NCI-H2081 treated with DMSO at 0.1 percent for 48 hours (cell line): Measurements from ENCODE around the gene FAM32A.

Experiments used
- DNase-seq: peaks from one replicate; lab custom pipeline; 2025; lab: John Stamatoyannopoulos, UW

FAM32A gene

DNA sequence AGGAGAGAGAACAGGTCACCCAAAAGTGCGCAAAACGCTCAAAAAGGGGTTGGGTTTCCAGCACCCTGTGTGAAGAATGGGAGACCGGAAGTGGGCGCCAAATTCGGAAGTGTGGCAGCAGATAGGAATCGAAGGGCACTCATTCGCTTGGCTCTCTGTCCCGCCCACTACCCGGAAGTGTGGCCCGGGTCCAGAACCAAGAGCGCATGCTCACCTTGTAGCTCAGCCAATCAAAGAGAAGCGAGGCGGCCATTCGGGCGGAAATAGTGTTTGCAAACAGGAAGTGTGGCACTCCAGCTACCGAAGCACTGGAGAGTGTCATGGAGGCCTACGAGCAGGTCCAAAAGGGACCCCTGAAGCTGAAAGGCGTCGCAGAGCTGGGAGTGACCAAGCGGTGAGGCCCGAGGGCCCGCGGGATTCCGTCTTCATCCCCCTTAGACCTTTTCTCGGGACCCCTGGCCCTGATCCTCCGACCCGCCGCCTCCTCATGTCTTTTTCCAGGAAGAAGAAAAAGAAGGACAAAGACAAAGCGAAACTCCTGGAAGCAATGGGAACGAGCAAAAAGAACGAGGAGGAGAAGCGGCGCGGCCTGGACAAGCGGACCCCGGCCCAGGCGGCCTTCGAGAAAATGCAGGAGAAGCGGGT lies at the start of gene FAM32A:
Gene FAM32A, plus strand, starts transcription at position 288 of the 645 bp plus-strand sequence. Its CDS starts 33 bp downstream, at position 321.
- peak; percentile 97 for DNase-seq

GRCh38 chr19:16135430-16136127 lies 49.6 kb upstream of the FAM32A start:
- DNase-seq = no peak

DNA sequence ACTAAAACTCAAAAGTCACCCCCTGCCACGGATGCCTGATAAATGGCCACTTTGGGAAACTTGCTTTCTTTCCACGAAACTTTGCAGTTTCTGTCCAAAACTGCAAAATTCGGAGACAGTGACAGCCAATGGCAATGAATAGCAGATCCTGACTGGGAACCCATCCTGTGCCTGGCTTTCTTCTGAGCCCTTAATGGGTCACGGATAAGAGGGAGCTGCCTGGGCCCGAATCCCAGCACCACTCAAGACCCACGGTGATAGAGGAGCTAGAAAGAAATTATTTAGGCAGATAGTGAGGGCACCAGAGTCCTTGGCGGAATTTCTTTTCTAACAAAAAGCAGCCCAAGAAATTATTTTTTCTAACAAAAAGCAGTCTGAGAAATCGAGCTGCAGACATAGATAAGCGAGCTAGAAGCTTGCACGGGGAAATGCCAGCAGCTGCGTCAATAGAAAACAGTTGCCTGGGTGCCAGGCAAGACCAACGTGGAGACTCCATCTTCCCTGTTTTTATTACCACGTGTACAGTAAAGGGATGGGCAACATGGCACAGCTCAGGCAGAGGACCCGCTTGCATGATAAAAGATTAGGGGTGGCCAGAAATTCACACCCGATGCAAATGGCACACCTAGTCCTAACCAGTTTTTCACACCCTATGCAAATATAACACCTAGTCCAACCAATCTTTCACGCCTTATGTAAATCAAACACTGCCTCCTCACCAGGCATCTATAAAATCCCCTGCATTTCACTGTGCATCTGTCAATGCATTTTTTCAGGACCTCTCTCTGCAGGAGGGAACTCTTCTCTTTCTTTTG lies 48.8 kb upstream of the FAM32A start:
- no peak for DNase-seq

- DNase-seq = no peak
Measured at GRCh38 chr19:16139752-16140151, 45.5 kb upstream of the FAM32A start.

GRCh38 chr19:16141043-16141442 lies 44.2 kb upstream of the FAM32A start:
- DNase-seq = no peak

DNA sequence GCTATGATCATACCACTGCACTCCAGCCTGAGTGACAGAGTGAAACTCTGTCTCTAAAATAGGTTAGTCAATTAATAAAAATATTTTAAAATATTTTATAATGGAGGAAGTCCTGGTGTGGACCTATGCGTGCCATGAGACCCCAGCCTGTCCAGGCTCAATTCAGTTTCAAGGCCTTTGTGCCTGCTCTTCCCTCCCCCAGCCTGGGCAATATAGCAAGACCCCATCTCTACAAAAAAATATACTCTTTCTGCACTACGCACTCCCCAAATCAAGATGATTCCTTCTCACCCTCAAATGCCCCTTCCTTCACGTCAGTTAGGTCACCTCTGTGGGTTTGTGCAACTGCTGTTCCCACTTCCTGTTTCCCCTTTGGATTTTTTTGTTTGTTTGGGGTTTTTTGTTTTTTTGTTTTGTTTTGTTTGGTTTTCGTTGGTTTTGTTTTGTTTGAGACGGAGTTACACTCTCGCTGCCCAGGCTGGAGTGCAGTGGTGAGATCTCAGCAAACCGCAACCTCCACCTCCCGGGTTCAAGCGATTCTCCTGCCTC lies 43.1 kb upstream of the FAM32A start:
- no peak for DNase-seq

DNA sequence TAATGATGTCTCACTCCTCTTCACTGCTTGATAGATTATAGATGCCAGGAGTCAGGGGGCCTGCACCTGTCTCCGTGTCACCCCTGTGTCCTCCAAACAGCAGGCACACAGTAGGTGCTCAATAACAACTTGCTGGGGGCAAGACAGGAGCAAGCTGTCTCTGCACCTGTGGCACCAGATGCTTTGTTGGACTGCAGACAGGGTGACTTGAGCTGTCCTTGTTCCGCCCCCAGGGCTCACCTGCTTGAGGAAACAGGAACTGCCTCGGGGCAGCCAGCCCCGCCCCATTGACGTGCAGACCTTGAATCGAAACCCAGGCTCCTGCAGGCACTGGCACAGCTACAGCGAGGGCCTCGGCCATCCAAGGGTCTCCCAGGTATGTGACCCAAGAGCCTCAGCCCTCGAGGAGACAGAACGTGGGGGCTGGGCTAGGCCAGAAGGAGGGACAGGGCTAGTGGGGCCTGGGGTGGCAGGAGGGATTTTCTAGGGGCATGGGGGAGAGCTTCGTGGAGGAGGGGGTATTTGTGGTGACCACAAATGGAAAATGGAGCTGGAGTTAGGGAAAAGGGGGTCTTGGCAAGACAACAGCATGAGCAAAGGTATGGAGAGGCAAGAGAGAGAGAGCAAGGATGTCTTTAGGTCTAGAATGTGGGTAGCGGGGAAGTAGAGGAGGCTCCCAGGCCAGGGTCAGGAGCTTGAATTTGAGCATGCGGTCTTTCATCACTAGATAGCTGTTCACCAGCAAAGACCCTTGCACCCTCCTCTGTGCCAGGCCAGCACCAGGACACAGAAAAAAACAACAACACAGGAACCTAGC lies 41.6 kb upstream of the FAM32A start, which contains the start of gene HSH2D:
Gene HSH2D, plus strand, starts transcription at position 287 of the 817 bp plus-strand sequence. CDS start 5,066 bp downstream, outside the sequence.
- no peak for DNase-seq

DNA sequence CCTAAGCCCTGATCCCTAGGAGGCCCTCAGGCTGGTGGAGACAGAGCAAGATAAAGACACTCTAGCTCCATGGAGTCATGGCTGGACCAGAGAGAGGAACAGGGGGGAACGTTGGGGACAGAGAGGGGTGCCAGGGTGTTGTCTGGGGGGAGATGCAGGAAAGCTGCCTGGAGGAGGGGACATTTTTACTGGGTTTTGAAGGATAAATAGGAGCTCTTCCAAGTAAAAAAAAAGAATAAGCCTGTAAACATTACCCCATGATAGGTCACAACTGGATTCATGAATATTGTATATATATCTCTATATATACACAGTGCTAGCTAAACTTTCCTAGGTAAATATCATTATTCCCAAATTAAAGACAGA lies 41.0 kb upstream of the FAM32A start:
- no peak for DNase-seq

GRCh38 chr19:16146112-16146511 lies 39.1 kb upstream of the FAM32A start:
- no peak for DNase-seq

DNA sequence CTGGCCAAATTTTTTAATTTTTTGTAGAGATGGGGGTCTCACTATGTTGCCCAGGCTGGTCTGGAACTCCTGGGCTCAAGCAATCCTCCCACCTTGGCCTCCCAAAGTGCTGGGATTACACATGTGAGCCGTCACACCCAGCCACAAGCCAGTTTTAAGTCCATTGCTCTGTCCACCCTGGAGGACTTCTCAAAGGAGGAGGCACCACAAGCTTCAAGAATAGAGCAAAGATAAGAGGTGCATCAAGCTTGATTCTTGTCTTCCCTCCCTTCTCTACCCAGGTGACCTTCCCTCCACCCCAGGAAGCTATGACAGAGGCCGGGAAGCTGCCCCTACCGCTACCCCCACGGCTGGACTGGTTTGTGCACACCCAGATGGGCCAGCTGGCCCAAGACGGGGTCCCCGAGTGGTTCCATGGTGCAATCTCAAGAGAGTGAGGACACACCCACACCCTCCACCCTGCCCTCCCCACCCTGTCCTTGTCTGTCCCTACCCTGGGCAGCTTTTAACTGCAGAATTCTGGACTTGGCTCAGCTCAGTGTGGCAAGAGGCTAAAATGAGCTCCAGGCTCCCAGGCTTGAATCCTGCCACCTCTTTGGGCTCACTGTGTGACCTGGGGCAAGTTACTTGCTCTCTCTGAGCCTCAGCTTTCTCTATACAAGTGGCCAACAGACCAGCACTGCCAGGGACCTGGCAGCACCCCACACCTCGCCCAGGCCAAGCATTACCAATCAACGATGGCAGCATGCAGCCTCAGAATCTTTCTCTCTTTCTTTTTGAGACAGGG lies 36.6 kb upstream of the FAM32A start:
- DNase-seq = no peak

DNA sequence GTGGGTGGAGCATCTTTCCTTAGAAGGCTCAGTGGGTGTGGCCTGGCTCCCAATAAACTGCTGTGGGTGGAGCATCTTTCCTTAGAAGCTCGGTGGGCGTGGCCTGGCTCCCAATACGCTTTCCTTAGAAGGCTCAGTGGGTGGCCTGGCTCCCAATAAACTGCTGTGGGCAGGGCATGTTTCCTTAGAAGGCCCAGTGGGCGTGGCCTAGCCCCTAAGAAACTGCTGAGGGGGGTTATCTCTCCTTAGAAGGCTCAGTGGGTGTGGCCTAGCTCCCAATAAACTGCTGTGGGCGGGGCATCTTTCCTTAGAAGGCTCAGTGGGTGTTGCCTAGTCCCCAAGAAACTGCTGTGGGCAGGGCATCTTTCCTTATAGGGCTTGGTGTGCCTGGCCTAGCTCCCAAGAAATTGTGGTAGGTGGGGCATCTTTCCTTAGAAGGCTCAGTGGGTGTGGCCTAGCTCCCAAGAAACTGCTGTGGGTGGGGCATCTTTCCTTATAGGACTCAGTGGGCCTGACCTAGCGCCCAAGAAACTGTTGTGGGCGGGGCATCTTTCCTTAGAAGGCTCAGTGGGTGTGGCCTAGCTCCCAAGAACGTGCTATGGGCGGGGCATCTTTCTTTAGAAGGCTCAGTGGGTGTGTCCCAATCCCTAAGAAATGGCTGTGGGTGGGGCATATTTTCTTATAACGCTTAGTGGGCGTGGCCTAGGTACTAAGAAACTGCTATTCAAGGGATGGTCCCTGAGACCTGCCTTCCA lies 31.5 kb upstream of the FAM32A start:
- no peak for DNase-seq

GRCh38 chr19:16154557-16154956 lies 30.7 kb upstream of the FAM32A start:
- DNase-seq = no peak

DNA sequence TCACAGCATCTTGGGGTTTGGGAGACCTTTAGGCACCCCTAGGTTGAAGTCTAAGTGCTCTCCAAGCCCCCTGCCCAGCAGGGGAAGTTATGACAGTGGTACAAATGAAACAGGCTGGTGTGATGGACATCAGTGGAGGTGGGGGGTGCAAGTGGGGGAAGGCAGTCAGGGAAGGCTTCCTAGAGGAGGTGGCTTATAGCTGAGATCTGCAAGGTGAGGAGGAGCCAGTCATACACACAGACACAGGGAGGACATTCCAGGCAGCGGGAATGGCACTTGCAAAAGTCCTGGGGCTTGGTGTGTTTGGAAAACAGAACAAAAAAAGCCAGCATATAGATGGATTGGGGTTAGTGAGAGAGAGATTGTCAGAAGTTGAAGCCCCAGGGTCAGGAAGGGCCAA lies 30.1 kb upstream of the FAM32A start:
- no peak for DNase-seq

DNA sequence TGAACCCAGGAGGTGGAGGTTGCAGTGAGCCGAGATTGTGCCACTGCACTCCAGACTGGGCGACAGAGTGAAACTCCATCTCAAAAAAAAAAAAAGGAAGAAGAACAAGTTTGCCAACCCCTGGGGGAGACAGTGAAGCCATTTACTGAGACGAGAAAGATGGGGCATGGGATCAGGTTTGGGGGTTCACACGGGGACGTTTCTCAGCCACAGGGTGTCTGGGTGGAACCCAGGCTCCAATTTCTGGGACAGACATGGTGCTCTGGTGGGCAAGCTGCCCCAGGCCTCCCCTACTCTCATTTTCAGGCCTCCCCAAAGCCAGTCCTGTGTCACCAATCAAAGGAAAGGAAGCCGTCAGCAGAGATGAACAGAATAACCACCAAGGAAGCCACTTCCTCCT lies 28.3 kb upstream of the FAM32A start:
- no peak for DNase-seq

DNA sequence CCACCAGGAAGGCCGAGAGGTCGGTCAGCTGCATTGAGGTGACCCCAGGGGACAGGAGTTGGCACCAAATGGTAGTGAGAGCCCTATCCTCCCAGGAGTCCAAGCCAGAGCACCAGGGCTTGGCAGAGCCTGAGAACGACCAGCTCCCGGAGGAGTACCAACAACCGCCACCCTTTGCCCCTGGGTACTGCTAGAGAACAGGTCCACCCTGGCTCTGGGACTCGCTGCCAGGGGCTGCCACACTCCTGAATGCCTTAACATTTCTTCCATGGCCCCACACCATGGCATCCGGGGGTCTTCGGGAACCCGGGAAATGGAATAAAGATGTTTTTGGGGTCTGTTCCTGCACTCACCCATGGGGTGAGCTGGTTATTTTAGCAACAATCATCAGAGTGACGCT lies 27.6 kb upstream of the FAM32A start:
- no peak for DNase-seq

DNA sequence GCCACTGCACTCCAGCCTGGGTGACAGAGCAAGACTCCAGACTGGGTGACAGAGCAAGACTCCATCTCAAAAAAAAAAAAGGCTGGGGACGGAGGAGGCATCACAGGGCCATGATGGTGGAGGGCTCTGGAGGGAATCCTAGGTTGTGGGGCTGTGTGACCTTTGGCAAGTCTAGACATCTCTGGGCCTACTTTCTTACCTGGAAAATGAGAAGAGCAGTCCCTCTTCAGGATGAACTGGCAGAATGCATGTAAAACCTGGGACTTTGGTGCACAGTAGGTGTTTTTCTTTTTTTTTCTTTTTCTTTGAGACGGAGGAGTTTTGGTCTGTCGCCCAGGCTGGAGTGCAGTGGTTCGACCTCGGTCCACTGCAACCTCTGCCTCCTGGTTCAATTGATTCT lies 25.6 kb upstream of the FAM32A start:
- no peak for DNase-seq

DNA sequence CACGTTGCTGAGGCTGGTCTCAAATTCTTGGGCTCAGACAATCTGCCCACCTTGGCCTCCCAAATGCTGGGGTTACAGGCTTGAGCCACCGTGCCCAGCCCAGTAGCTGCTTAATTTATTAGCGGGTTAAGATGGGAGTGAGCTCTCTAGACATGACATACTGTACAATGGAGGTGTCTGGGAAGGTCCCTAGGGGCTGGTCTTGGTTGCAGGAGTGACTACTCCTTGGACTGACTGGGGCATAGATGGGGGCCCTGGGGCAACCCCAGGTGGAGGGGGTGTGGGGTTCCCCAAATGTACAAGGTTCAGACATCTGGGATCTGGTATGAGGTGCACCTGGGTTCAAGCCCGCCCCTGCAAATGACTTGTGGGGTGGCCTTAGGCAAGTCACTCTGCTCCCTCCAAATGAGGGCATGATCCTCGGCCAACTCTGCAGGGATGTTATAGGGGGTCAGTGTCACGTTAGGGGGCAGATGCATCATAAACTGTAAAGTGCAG lies 24.7 kb upstream of the FAM32A start:
- no peak for DNase-seq

DNA sequence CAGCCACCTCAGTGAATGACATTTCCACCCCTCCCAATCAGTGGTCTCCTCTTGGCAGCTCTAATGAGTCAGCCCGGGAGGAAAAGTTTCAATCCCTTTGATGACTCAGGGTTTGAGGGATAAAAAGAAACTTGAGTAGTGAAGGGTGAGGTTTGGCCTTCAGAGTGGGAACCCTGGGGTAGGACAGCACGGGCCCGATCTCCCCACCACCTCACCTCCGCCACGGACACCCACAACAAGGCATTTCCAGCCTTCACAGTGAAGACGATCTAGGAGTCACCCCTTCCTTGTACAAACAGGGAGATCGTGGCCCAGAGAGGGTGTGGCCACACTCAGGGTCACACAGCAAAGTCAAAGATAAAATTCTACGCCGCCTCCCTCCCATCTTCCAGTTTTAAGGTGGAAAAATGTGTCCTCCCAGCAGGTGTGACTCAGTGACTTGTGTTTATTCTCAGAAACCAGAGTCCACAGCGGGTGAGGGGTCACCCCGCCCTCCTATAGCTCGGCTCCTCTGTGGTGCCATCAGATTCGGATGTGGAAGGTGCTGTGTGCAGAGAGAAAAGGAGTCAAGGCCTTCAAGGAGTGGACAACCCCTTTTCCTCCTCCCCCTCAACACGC lies 24.2 kb upstream of the FAM32A start:
- no peak for DNase-seq

DNA sequence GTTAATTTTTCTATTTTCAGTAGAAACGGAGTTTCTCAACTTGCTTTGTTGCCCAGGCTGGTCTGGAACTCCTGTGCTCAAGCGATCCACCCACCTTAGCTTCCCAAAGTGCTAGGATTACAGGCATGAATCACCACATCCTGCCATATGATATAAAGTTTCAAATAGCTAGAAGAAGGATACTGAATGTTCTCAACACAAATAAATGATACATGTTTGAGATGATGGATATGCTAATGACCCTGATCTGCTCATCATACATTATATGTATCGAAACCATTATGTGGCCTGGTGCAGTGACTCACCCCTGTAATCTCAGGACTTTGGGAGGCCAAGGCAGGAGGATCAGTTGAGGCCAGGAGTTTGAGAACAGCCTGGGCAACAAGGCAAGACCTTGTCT lies 23.4 kb upstream of the FAM32A start:
- DNase-seq = no peak
